Fibroblast of skin of left biceps (primary cell): ENCODE results near the gene CAMSAP3.
"Not testable (repeated sequence)": the region's sequence is repeated elsewhere in the genome, so short reads cannot be mapped to it uniquely, and the experiment has no call there.

Experiments used
- DNase-seq, 2 experiments: peaks; one replicate each; pipeline ENCODE4 v3.0.0-alpha.2; 2013; ENCODE audit warnings: low read depth in 2 of 2

CAMSAP3 gene

DNA sequence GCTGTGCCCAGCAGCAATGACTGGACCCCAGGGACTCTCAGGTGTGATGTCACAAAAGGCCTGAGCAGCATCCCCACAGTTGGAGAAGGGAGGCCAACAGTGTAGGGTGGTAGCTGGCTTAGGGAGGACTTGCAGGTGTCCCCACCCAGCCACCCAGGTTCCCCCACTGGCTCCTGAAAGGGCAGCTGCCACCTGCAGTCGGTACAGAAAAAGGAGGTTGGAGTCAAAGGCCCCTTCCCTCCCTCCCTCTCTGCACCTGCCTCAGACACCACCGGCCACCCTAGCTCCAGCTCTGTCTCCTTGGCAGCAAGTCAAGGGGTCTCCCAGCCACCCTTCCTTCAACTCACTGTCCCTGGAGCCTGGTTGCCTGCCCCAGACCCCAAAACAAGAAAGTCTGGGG lies 38.0 kb downstream of the CAMSAP3 start, which contains the start of gene PCP2:
Gene PCP2 (minus strand): TSS at position 22 of the 400 bp plus-strand sequence. CDS start 262 bp downstream, outside the sequence.
- DNase-seq = no peak

- no peak for DNase-seq
Measured at GRCh38 chr19:7635670-7636069, 40.0 kb downstream of the CAMSAP3 start.

DNA sequence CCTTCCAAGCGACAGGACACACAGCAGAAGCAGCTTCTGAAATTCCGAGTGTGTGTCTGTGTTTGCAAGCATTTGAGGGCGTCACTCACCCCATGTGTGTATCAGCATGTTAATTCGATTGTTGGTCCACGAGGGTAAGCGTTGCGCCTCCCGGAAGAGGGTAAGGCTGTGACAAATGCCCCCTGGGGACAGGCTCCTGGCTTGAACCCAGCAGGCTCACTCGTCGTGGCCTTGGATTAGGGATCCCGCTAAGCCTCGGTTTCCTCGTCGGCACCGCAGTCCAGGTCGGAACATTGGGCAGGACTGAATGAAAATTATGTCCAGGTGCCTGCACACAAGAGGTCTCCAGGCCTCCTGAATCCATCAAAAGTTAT lies 40.6 kb downstream of the CAMSAP3 start:
- no peak for DNase-seq

- no peak for DNase-seq
Measured at GRCh38 chr19:7636691-7637373, 41.2 kb downstream of the CAMSAP3 start, which contains the start of gene STXBP2. Gene STXBP2, plus strand, starts transcription at chr19:7637110. Its CDS starts 40 bp downstream, at chr19:7637150.

DNA sequence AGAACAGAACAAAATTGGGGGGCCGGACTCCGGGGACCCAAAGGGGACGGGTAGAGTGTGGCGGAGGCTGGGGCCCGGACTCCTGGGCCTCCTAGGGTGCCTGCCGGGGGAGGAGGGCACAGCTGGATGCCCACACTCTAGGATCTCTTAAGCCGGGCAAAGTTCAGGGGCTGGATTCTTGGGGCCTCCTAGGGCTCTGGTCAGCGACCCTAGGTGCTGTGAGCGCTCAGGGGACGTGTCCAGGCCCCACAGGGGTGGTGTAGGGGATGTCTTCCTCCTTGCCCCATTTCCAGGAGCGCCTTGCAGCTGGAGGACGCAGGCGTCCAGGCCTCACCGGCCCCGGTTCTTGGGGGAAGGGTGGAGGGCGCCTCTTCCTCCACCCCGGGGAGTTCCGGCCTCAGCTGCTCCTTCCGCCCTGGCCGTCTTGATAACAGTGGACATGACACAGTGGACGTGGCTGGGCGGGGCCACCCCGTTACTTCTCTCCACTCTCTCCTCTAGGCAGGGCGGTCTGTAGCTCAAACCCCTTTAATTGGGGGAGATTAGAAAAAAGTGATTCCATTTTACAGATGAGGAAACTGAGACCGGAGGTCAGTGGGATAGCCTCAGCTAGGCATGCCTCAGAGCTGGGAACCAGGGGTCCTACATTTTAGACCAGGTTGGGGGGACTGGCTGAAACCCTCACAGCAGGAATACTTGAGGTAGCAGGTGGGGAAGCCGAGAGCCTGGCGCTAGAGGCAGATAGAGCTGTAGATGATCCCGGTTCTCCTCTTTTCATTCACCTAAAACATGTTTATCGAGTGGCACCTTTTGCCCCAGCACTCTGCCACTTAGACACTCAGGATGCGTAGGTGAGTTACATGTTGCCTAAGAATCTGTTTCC lies 42.0 kb downstream of the CAMSAP3 start:
- no peak for DNase-seq

DNA sequence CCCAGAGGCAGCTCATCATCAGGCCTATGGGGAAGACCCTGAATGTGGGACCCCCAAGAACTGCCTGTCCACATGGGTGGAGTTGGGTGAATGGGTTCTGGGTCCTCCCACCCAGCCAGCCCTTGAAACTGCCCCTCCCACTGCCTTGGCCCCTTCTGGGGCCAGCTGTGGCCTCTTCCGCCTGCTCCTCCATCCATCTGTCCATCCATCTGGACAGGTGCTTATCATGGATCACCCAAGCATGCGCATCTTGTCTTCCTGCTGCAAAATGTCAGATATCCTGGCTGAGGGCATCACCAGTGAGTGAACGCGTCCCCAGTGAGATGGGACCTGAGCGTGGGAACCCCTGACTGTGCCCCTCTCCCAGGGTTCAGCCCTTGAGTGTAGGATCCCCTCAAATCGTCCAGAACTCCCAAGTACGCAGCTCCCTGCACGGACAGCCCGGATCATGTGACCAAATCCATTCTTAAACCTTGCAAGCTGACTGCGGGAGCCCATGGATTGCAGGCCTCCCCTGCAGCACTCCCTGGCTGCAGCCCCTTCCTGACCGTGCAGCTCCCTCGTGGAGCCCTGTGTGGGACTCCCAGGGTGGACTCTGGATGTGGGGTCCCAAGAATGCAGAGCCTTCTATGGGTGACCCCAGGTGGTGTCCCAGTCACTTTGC lies 43.3 kb downstream of the CAMSAP3 start:
- no peak for DNase-seq

DNA sequence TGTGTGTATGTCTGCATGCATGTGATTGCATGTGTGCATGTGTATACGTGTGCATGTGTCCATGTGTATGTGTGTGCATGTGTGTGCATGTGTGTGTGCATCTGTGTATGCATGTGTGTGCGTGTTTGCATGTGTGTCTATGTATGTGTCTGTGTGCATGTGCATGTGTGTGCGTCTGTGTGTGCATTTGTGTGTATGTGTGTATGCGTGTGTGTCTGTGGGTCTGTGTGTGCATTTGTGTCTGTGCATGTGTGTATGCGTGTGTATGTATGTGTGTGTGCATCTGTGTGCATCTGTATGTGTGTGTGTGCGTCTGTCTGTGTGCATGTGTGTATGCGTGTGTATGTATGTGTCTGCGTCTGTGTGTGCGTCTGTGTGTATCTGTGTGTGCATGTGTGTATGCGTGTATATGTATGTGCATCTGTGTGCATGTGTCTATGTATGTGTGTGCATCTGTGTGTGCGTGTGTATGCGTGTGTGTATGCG lies 44.2 kb downstream of the CAMSAP3 start:
- no peak for DNase-seq

DNA sequence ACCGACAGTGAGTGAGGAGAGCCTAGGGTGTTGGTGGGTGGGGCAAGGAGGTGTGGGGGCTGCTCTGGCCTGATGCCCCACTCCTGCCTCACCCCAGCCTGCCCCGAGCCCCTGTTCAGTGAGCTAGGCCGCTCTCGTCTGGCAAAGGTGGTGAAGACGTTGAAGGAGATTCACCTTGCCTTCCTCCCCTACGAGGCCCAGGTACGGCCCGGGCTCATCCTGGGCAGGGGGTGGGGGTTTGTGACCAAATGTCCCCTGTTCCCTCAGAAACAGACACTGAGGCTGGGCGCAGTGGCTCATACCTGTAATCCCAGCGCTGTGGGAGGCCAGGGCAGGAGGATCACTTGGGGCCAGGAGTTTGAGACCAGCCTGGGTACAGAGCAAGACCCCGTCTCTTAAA lies 45.1 kb downstream of the CAMSAP3 start:
- no peak for DNase-seq

GRCh38 chr19:7641290-7642276 lies 45.9 kb downstream of the CAMSAP3 start:
- DNase-seq = no peak

DNA sequence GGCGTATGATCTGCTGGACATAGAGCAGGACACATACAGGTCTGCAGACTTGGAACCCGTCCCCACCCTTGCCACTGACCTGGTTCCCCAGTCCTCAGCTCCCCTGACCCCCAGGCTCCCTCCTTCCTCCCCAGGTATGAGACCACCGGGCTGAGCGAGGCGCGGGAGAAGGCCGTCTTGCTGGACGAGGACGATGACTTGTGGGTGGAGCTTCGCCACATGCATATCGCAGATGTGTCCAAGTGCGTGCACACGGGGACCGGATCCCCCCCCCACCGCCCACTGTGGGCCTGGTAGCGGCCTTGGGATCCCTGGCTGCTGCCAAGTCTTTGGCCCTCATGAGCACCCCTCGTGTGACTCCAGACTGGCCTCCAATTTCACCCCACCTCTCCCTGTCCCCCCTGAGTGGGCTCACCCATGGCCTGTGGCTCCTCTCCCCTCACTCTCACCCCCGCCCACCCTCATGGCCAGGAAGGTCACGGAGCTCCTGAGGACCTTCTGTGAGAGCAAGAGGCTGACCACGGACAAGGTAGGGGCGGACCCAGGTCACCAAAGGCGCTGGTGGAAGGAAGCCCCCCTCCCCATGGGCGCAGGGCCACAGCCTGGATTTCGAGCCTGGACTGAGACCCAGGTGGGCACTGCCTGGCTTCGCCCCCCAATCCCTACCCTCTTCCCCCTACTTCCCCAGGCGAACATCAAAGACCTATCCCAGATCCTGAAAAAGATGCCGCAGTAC lies 46.8 kb downstream of the CAMSAP3 start:
- DNase-seq = no peak

GRCh38 chr19:7643031-7643415 lies 47.4 kb downstream of the CAMSAP3 start:
- DNase-seq = no peak

- not testable (repeated sequence) for DNase-seq
Measured at GRCh38 chr19:7643629-7644549, 48.2 kb downstream of the CAMSAP3 start.

DNA sequence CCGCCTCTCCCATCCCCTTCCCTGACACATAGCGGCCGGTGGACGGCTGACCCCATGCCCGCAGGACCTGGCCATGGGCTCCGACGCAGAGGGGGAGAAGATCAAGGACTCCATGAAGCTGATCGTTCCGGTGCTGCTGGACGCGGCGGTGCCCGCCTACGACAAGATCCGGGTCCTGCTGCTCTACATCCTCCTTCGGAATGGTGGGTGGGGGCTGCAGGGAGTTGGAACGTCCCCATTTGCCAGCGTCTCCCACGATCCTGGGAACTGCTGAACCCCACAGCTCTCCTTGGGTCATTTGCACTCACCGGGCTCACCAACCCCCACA lies 48.9 kb downstream of the CAMSAP3 start:
- DNase-seq = no peak

GRCh38 chr19:7645163-7645562 lies 49.5 kb downstream of the CAMSAP3 start:
- no peak for DNase-seq

GRCh38 chr19:7645656-7646425 lies 50.2 kb downstream of the CAMSAP3 start:
- no peak for DNase-seq

DNA sequence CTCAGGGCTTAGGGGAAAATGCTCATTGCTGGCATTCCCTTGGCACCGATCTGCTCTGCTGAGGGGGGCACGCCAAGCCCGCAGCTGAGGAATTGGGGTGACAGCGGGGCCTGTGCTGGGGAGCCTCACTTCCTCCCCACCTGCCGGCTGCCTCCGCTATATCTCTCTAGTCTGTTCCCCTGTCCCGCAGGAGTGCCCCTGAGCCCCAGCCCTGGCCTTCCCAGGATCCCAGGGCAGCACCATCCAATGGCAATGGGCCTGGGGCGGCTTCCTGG lies 50.7 kb downstream of the CAMSAP3 start:
- no peak for DNase-seq

DNA sequence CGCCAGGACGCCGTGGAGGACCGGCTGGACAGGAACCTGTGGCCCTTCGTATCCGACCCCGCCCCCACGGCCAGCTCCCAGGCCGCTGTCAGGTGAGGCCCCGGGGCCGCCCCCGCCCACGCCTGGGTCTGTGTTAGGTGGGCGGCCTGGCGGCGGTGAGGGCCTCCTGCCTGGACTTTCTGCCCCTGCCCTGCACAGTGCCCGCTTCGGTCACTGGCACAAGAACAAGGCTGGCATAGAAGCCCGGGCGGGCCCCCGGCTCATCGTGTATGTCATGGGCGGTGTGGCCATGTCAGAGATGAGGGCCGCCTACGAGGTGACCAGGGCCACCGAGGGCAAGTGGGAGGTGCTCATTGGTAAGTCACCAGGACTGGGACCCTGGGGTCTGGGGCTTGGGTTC lies 51.5 kb downstream of the CAMSAP3 start:
- DNase-seq = no peak

- DNase-seq = no peak
Measured at GRCh38 chr19:7648265-7649014, 52.8 kb downstream of the CAMSAP3 start.
